Nephron progenitor cell (in vitro differentiated cells): ENCODE measurements around the gene NUP210.

Source experiments
- DNase-seq: peaks from one replicate; pipeline ENCODE4 v3.0.0; 2021
- H3K27ac Mint-ChIP-seq: 2 replicates; pipeline ENCODE4 v1.8.0; 2021; ENCODE audit warnings: mild to moderate bottlenecking, moderate library complexity, mixed read lengths
- H3K27me3 Mint-ChIP-seq: 2 replicates; pipeline ENCODE4 v1.8.0; 2021; ENCODE audit warnings: mild to moderate bottlenecking, low read depth, mixed read lengths; ENCODE audit not compliant: poor library complexity
- H3K36me3 Mint-ChIP-seq: 2 replicates; pipeline ENCODE4 v1.8.0; 2021; ENCODE audit warnings: low read depth, mixed read lengths
- H3K4me1 Mint-ChIP-seq: 2 replicates; pipeline ENCODE4 v1.8.0; 2021; ENCODE audit warnings: mixed read lengths
- H3K4me3 Mint-ChIP-seq: 2 replicates; pipeline ENCODE4 v1.8.0; 2021; ENCODE audit warnings: mild to moderate bottlenecking, moderate library complexity, mixed read lengths
- H3K9me3 Mint-ChIP-seq: 2 replicates; pipeline ENCODE4 v1.8.0; 2021; ENCODE audit warnings: mild to moderate bottlenecking, moderate library complexity, mixed read lengths
- TF ChIP-seq, protein P1 (sequence below): fragments of 200-600 bp; sonication (generic); IDR thresholded peaks from 2 replicates; pipeline ENCODE4 v1.5.0; 2021; ENCODE audit warnings: antibody characterized with exemption

Gene NUP210

DNA sequence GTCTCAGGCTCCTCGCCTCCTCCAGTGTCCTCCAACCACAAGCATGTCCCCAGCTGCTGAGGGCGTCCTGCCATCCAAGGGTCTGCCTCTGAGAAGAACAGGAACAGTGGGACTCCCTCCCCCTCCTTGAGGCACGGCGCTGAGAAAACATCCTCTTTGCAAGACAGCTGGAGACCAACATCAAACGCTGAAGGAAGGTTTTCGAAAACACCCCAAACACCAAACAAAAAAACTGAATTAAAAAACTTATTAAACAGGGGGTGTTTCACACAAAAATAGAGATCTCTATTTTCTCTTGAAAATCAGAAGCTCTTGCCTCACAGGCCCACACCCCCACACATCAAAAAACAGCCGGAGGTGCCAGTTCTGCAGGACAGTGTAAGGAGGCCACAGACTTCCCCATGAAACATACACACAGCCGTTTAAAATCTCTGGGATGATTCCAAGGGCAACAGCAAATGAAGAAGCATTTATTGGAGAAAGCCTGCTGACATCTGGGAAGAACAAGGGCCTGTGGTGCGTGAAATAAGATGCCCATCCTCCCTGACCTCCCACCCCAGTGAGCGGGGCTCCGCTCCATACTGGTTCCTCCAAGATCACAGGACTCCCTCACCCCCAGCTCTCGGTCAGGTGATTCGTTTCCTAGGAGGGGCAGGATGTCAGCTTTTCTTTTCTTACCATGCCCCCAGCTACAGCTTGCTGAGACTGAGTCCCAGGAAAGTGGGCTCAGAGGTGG is 71.3 kb downstream of the NUP210 start:
- Mint-ChIP-seq H3K9me3 (peaks cover 3% of the 10 kb centered on the region), H3K27me3 (peaks cover 9% of the 10 kb centered on the region), H3K36me3 (peaks cover 27% of the 10 kb centered on the region), H3K4me1 (peaks cover 55% of the 10 kb centered on the region), H3K27ac (no peak overlapping the region), H3K4me3 (peak overlapping the region; percentile 42)
- DNase-seq = peak; percentile 27
- TF ChIP-seq, protein P1, sequence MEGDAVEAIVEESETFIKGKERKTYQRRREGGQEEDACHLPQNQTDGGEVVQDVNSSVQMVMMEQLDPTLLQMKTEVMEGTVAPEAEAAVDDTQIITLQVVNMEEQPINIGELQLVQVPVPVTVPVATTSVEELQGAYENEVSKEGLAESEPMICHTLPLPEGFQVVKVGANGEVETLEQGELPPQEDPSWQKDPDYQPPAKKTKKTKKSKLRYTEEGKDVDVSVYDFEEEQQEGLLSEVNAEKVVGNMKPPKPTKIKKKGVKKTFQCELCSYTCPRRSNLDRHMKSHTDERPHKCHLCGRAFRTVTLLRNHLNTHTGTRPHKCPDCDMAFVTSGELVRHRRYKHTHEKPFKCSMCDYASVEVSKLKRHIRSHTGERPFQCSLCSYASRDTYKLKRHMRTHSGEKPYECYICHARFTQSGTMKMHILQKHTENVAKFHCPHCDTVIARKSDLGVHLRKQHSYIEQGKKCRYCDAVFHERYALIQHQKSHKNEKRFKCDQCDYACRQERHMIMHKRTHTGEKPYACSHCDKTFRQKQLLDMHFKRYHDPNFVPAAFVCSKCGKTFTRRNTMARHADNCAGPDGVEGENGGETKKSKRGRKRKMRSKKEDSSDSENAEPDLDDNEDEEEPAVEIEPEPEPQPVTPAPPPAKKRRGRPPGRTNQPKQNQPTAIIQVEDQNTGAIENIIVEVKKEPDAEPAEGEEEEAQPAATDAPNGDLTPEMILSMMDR = no peak

DNA sequence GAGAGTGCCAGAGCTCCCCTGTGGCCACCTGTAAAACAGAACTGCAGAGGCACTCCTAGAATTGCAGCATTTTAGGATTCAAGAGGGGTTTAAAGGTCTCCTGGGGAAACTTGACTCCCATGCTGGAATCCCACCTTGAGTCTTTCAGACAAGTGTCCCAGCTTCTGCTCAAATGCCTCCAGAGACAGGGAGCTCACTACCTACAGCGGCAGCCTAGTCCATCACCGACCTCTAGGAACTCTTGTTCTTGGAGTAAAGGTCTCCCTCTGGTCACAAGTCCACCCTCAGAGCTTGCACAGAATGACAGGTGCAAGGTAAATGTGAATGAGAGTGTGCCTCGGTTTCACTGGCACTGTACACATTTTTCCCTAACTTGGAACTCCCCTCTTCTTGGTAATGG is 72.0 kb downstream of the NUP210 start:
- no peak overlapping the region for H3K4me3 Mint-ChIP-seq
- peaks cover 3% of the 10 kb centered on the region for H3K9me3 Mint-ChIP-seq
- H3K4me1 Mint-ChIP-seq = peaks cover 55% of the 10 kb centered on the region
- peaks cover 9% of the 10 kb centered on the region for H3K27me3 Mint-ChIP-seq
- no peak overlapping the region for H3K27ac Mint-ChIP-seq
- TF ChIP-seq, protein P1 = no peak
- peaks cover 27% of the 10 kb centered on the region for H3K36me3 Mint-ChIP-seq
- no peak for DNase-seq

DNA sequence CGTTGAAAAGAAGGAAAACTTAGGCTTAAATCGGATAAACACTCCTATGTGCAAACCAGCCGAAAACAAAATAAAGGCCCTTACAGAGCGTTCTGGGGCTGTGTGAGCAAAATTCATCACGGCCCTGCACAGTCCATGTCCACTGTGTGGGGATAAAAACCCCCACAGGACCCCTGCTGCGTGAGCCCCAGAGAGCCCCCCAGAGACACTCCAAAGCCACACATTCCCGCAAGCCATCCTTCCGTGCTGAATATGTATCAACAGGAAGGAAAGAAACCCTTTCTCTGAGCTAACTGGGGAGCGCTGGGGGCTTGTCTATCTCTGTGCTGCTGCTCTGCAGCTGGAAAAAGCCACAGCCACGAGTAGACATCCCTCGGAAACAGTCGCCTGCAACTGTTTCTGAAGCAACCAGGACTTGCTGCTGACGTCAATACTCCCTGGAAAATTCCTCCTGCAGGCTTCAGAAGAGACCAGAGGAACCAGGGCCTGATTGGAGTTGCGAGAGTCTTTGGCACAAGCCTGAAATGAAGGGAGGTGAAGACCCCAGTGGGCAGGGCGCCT is 72.7 kb downstream of the NUP210 start:
- TF ChIP-seq, protein P1 = no peak
- H3K36me3 Mint-ChIP-seq = peaks cover 28% of the 10 kb centered on the region
- H3K9me3 Mint-ChIP-seq = peaks cover 6% of the 10 kb centered on the region
- no peak for DNase-seq
- H3K4me3 Mint-ChIP-seq = no peak overlapping the region
- peak overlapping the region; percentile 19 for H3K27ac Mint-ChIP-seq
- H3K27me3 Mint-ChIP-seq = peaks cover 9% of the 10 kb centered on the region
- peaks cover 52% of the 10 kb centered on the region for H3K4me1 Mint-ChIP-seq

DNA sequence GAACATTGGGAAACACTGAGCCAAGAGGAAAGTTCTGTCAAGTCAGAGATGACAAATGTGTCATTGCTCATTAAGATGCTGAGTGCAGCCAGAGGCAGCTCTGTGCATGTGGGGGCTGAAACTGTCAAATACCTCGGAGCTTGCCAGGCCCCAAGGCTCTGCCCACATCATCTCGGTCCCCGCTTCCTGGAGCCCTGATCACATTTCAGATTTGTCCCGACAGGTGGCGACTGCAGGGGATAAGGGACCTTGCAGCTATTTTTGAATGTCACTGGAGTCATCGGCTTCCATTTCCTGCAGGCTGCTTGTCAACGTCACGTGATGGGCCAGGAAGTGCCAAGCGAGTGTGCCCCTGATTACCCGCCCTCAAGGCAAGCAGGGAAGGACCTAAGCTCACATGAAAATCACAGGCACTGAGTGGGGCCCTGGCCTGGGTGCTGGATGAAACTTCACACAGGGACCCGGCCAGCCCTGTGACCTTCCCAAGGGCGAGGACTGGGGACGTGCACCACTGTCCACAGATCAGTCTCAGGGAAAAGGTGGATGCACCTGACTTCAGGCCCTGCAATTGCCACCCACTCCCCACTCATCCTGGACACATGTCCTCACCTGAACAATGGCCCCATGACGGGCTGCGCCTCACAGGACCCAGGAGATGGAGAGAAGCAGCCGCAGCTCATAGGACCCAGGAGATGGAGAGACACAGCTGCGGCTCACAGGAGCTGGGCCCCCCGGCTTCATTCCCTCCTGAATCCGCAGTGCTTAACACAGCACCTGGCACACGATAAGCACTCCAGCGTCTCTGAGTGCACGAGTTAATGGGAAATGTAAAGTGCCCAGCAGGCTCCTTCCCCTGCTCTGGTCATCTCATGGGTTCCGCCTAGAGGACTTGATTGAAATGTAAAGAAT is 73.4 kb downstream of the NUP210 start:
- no peak for DNase-seq
- Mint-ChIP-seq H3K27me3 (peaks cover 11% of the 10 kb centered on the region), H3K4me3 (no peak overlapping the region), H3K36me3 (peaks cover 35% of the 10 kb centered on the region), H3K27ac (no peak overlapping the region), H3K9me3 (peaks cover 10% of the 10 kb centered on the region), H3K4me1 (peaks cover 50% of the 10 kb centered on the region)
- TF ChIP-seq, protein P1 = no peak

DNA sequence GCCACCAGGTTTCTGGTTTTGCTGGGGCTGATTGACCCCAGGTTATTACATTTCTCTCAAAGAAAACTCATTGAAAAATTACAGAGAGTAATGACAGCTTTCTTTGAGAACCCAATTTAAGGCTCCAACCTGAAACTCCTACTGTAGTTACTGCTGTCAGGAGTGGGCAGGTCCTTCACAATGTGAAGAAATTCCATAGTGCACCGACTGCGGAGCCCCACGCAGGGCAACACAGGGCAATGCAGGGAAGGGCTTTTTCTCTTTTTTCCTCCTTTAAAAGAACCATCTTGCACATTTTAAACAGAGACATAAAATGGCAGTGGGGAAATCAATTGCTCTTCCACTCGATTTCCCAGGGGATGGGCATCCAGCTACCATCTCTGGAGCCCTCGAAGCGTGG is 74.3 kb downstream of the NUP210 start:
- Mint-ChIP-seq H3K27me3 (peaks cover 11% of the 10 kb centered on the region), H3K4me3 (no peak overlapping the region), H3K27ac (no peak overlapping the region), H3K4me1 (peaks cover 50% of the 10 kb centered on the region), H3K36me3 (peaks cover 32% of the 10 kb centered on the region), H3K9me3 (peaks cover 7% of the 10 kb centered on the region)
- no peak for DNase-seq
- TF ChIP-seq, protein P1 = no peak
